Lung (tissue), 12 donors: Measurements from ENCODE around the gene FIGNL1. TPM values are rescaled to one million over a fixed set of nuclear protein-coding genes. Genes with fewer than 3 reads are reported as not detected.

Experiments
- ATAC-seq: fragments of 200-7000 bp; cut with Tn5 transposase; one replicate; pipeline ENCODE4 v1.9.1; 2020; ENCODE audit warnings: moderate number of reproducible peaks; ENCODE audit not compliant: insufficient read depth, low FRiP score
- DNase-seq, 3 donors: peaks; one replicate each; pipeline ENCODE4 v3.0.0-alpha.2; 2013 to 2017
- H3K27ac ChIP-seq, 2 donors: one replicate each; pipeline ENCODE4 v1.5.1; 2013; ENCODE audit warnings: mild to moderate bottlenecking in 2 of 2, moderate library complexity in 2 of 2, control low read depth in 1 of 2, inconsistent platforms in 1 of 2, low read depth in 1 of 2, low read length in 1 of 2
- H3K27me3 ChIP-seq, 3 donors: one replicate each; pipeline ENCODE4 v1.5.1; 2013; ENCODE audit warnings: low read length in 2 of 3; ENCODE audit not compliant: control insufficient read depth in 3 of 3, insufficient read depth in 3 of 3
- H3K36me3 ChIP-seq, 4 donors: one replicate each; pipeline ENCODE4 v1.5.1; 2013; ENCODE audit warnings: low read length in 4 of 4, mild to moderate bottlenecking in 1 of 4, moderate library complexity in 1 of 4; ENCODE audit not compliant: control insufficient read depth in 4 of 4, insufficient read depth in 4 of 4
- H3K4me1 ChIP-seq, 5 donors: one replicate each; pipeline ENCODE4 v1.5.1; 2013; ENCODE audit warnings: low read length in 5 of 5, mild to moderate bottlenecking in 2 of 5, moderate library complexity in 1 of 5; ENCODE audit not compliant: control insufficient read depth in 5 of 5, insufficient read depth in 5 of 5
- H3K4me3 ChIP-seq: one replicate; pipeline ENCODE4 v1.5.1; 2013; ENCODE audit warnings: mild to moderate bottlenecking, control low read depth, moderate library complexity
- H3K9ac ChIP-seq, 2 donors: one replicate each; pipeline ENCODE4 v1.5.1; 2013; ENCODE audit warnings: low read length in 2 of 2, control low read depth in 1 of 2; ENCODE audit not compliant: insufficient read depth in 1 of 2
- H3K9me3 ChIP-seq, 4 donors: one replicate each; pipeline ENCODE4 v1.5.1; 2013; ENCODE audit warnings: low read length in 3 of 4, mild to moderate bottlenecking in 1 of 4, moderate library complexity in 1 of 4; ENCODE audit not compliant: control insufficient read depth in 4 of 4, insufficient read depth in 3 of 4
- WGBS, 2 donors: extraction: QIAGEN DNeasy Blood & Tissue Kit; methylation state at CpG; one replicate each; pipeline ENCODE4 v1.1.7; 2013; 5-methylcytosine and 5-hydroxymethylcytosine counted together
- polyA plus RNA-seq, 2 donors: library from polyadenylated mRNA; stranded (reverse); fragments of 200-250 nt; gene quantifications; one replicate each; pipeline ENCODE4 v1.2.1, GENCODE V29; 2013
- total RNA-seq, 2 donors: library from RNA; depleted of rRNA in 1 of 2; stranded (reverse); fragments of >200 nt in 1 of 2; gene quantifications; one replicate each; pipeline ENCODE4 v1.2.1, GENCODE V29; 2014 to 2021
- TF ChIP-seq, protein P1 (sequence below): IDR thresholded peaks from 2 replicates; pipeline ENCODE4 v1.5.1; 2012; ENCODE audit warnings: mild to moderate bottlenecking; ENCODE audit errors: control extremely low read depth, extremely low read depth
- donor health status: control.
- donor health status: control.
- donor health status: Bipolar disorder and iron deficiency.
- donor health status: healthy.
- donor health status: DM: yes; HTN: yes; CAD: no.

FIGNL1 gene
- total and polyA plus RNA-seq, 4 donors, result 3.0 to 17.0 (median 6.2) TPM

- H3K4me1 ChIP-seq, result peaks cover 0 to 8% (median 0%) of the 10 kb centered on the region in 5 donors
Observed at GRCh38 chr7:50428911-50429310, 21.2 kb downstream of the FIGNL1 start.

GRCh38 chr7:50427518-50427917 is 22.6 kb downstream of the FIGNL1 start:
- H3K9ac ChIP-seq, result no peak overlapping the region
- H3K9me3 ChIP-seq, result peaks cover 0 to 2% (median 0%) of the 10 kb centered on the region in 4 donors
- no peaks in the 10 kb centered on the region for H3K36me3 ChIP-seq
- TF ChIP-seq, protein P1, sequence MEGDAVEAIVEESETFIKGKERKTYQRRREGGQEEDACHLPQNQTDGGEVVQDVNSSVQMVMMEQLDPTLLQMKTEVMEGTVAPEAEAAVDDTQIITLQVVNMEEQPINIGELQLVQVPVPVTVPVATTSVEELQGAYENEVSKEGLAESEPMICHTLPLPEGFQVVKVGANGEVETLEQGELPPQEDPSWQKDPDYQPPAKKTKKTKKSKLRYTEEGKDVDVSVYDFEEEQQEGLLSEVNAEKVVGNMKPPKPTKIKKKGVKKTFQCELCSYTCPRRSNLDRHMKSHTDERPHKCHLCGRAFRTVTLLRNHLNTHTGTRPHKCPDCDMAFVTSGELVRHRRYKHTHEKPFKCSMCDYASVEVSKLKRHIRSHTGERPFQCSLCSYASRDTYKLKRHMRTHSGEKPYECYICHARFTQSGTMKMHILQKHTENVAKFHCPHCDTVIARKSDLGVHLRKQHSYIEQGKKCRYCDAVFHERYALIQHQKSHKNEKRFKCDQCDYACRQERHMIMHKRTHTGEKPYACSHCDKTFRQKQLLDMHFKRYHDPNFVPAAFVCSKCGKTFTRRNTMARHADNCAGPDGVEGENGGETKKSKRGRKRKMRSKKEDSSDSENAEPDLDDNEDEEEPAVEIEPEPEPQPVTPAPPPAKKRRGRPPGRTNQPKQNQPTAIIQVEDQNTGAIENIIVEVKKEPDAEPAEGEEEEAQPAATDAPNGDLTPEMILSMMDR, result no peak
- ATAC-seq, result no peak
- H3K4me1 ChIP-seq, result peaks cover 0 to 7% (median 0%) of the 10 kb centered on the region in 5 donors
- DNase-seq, result no peak
- H3K4me3 ChIP-seq, result no peak overlapping the region
- 88 to 97% methylated on average over 2 of the region's 2 CpGs for WGBS, 2 donors
- H3K27me3 ChIP-seq, result no peaks in the 10 kb centered on the region
- H3K27ac ChIP-seq, result no peak overlapping the region

More at GRCh38 chr7:50428911-50429310, 21.2 kb downstream of the FIGNL1 start:
- Histone ChIP-seq H3K27ac (no peak overlapping the region), H3K9ac (no peak overlapping the region), H3K36me3 (no peaks in the 10 kb centered on the region), H3K4me3 (no peak overlapping the region), H3K9me3 (peaks cover 0 to under 1% (median 0%) of the 10 kb centered on the region in 4 donors), H3K27me3 (no peaks in the 10 kb centered on the region)
- ATAC-seq (no peak), DNase-seq (no peak)
- TF ChIP-seq, protein P1, result no peak
- 73 to 81% methylated on average over 3 of the region's 3 CpGs for WGBS, 2 donors

DNA sequence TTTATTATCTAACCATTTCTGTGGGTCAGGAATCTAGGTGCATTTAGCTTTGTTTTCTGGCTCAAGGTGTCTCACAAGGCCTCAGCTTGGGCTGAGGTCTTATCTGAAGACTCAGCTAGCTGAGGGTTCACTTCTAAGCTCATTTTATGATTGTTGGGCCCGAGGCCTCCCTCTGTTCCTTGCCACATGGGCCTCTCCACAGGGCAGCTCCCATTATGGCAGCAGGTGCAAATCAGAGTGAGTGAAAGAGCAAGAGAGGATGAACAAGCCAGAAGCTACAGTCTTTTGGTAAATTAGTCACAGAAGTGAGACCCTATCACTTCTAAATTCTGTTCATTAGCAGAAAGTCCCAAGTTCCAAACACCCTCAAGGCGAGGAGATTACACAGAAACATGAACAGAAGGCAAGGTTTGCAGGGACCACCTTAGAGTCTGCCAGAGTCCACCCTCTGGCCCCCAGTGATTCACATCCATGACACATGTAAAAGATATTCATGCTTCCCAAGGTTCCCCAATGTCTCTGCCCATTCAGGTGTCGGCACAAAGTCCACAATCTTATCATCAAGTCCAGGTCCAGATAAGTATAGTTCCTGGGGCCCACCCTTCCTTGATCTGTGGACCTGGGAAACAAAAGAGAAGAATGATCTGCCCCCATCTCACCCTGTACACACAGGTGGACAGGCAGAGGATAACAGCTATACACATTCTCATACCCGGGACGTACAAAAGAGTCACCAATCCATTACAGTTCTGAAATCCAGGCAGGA is 23.7 kb downstream of the FIGNL1 start:
- TF ChIP-seq, protein P1, result no peak
- Histone ChIP-seq H3K9me3 (peaks cover 0 to 2% (median 0%) of the 10 kb centered on the region in 4 donors), H3K4me3 (no peak overlapping the region), H3K9ac (no peak overlapping the region), H3K4me1 (peaks cover 0 to 3% (median 0%) of the 10 kb centered on the region in 5 donors), H3K36me3 (no peaks in the 10 kb centered on the region), H3K27me3 (no peaks in the 10 kb centered on the region), H3K27ac (no peak overlapping the region)
- ATAC-seq (no peak), DNase-seq (no peak)
- 91 to 95% methylated on average over 5 of the region's 5 CpGs for WGBS, 2 donors
